ENCODE data around the gene EGFL7.

EGFL7 gene

GRCh38 chr9:136656183-136656738, 6.5 kb upstream of the EGFL7 start:
- Histone ChIP-seq H2BK120ac (ENCODE audit: low read depth, low read length) (no peak overlapping the region), H3K79me1 (replicated peaks; ENCODE audit: low read length, poor library complexity, severe bottlenecking) (no peaks in the 10 kb centered on the region), H3K14ac (ENCODE audit: low read length in 2 of 2) (no peak overlapping the region), H3K4me1 (ENCODE audit: control insufficient read depth, insufficient read depth, low read depth, low read length) (peaks cover 7% of the 10 kb centered on the region), H3K9me3 (ENCODE audit: control insufficient read depth, low read length) (no peaks in the 10 kb centered on the region), H3K4ac (ENCODE audit: low read depth in 1 of 2, low read length in 2 of 2) (peak overlapping the region; percentile 27 to 80), H2AFZ (ENCODE audit: low read depth, low read length) (no peak overlapping the region), H3K4me2 (ENCODE audit: low read length, poor library complexity, severe bottlenecking) (no peak overlapping the region), H4K91ac (ENCODE audit: low read length) (peak overlapping the region; percentile 18), H3K27ac (ENCODE audit: low read length, poor library complexity, severe bottlenecking) (no peak overlapping the region), H2BK5ac (ENCODE audit: low read depth, low read length, poor library complexity, severe bottlenecking) (no peak overlapping the region), H3K4me3 (ENCODE audit: insufficient read depth in 1 of 2, low read depth in 1 of 2, low read length in 2 of 2) (no peak overlapping the region), H3K18ac (ENCODE audit: low read depth in 1 of 2, low read length in 2 of 2) (peak overlapping the region; percentile 79 to 80), H3K23ac (ENCODE audit: low read length in 2 of 2) (no peak overlapping the region), H2BK15ac (ENCODE audit: low read depth, poor library complexity, severe bottlenecking) (peak overlapping the region; percentile 74), H3K36me3 (ENCODE audit: control insufficient read depth in 1 of 2, insufficient read depth in 2 of 2, low read depth in 1 of 2, low read length in 2 of 2) (no peaks in the 10 kb centered on the region), H2BK12ac (ENCODE audit: low read length in 2 of 2) (no peak overlapping the region), H2AK5ac (ENCODE audit: low read length, severe bottlenecking) (peak overlapping the region; percentile 64), H3K9ac (ENCODE audit: low read length) (no peak overlapping the region), H4K8ac (ENCODE audit: low read length) (peak overlapping the region; percentile 99), H3K27me3 (ENCODE audit: control insufficient read depth in 1 of 2, insufficient read depth in 1 of 2, low read length in 2 of 2) (peaks cover 15 to 62% of the 10 kb centered on the region in 2 experiments)
- no peak for DNase-seq
- 76% methylated on average over 11 of the region's 11 CpGs for WGBS

- no peak overlapping the region for H4K91ac ChIP-seq (ENCODE audit: low read length)
- DNase-seq, result no peak
- no peaks in the 10 kb centered on the region for H3K9me3 ChIP-seq (ENCODE audit: control insufficient read depth, low read length)
- H3K18ac ChIP-seq (ENCODE audit: low read depth in 1 of 2, low read length in 2 of 2), result no peak overlapping the region
- no peak overlapping the region for H2BK5ac ChIP-seq (ENCODE audit: low read depth, low read length, poor library complexity, severe bottlenecking)
- no peak overlapping the region for H3K4me3 ChIP-seq (ENCODE audit: insufficient read depth in 1 of 2, low read depth in 1 of 2, low read length in 2 of 2)
- H2AFZ ChIP-seq (ENCODE audit: low read depth, low read length), result no peak overlapping the region
- H3K4me1 ChIP-seq (ENCODE audit: control insufficient read depth, insufficient read depth, low read depth, low read length), result peaks cover 7% of the 10 kb centered on the region
- H3K23ac ChIP-seq (ENCODE audit: low read length in 2 of 2), result no peak overlapping the region
- no peak overlapping the region for H2AK5ac ChIP-seq (ENCODE audit: low read length, severe bottlenecking)
- no peak overlapping the region for H3K9ac ChIP-seq (ENCODE audit: low read length)
- 91% methylated on average over 37 of the region's 37 CpGs for WGBS
- H2BK12ac ChIP-seq (ENCODE audit: low read length in 2 of 2), result peak overlapping the region in 1 of 2 experiments; percentile 61
- H3K79me1 ChIP-seq (replicated peaks; ENCODE audit: low read length, poor library complexity, severe bottlenecking), result no peaks in the 10 kb centered on the region
- H4K8ac ChIP-seq (ENCODE audit: low read length), result no peak overlapping the region
- no peak overlapping the region for H3K4ac ChIP-seq (ENCODE audit: low read depth in 1 of 2, low read length in 2 of 2)
- H3K27ac ChIP-seq (ENCODE audit: low read length, poor library complexity, severe bottlenecking), result no peak overlapping the region
- H3K27me3 ChIP-seq (ENCODE audit: control insufficient read depth in 1 of 2, insufficient read depth in 1 of 2, low read length in 2 of 2), result peaks cover 15 to 62% of the 10 kb centered on the region in 2 experiments
- H3K36me3 ChIP-seq (ENCODE audit: control insufficient read depth in 1 of 2, insufficient read depth in 2 of 2, low read depth in 1 of 2, low read length in 2 of 2), result no peaks in the 10 kb centered on the region
- H3K4me2 ChIP-seq (ENCODE audit: low read length, poor library complexity, severe bottlenecking), result no peak overlapping the region
- H2BK120ac ChIP-seq (ENCODE audit: low read depth, low read length), result no peak overlapping the region
- peak overlapping the region; percentile 75 for H2BK15ac ChIP-seq (ENCODE audit: low read depth, poor library complexity, severe bottlenecking)
- no peak overlapping the region for H3K14ac ChIP-seq (ENCODE audit: low read length in 2 of 2)
Measured at GRCh38 chr9:136656795-136657611, 5.7 kb upstream of the EGFL7 start.

GRCh38 chr9:136657974-136658848, 4.5 kb upstream of the EGFL7 start:
- Histone ChIP-seq H3K27ac (ENCODE audit: low read length, poor library complexity, severe bottlenecking) (no peak overlapping the region), H3K4me3 (ENCODE audit: insufficient read depth in 1 of 2, low read depth in 1 of 2, low read length in 2 of 2) (peak overlapping the region in 1 of 2 experiments; percentile 7), H3K27me3 (ENCODE audit: control insufficient read depth in 1 of 2, insufficient read depth in 1 of 2, low read length in 2 of 2) (peaks cover 15 to 68% of the 10 kb centered on the region in 2 experiments), H3K9me3 (ENCODE audit: control insufficient read depth, low read length) (no peaks in the 10 kb centered on the region), H3K36me3 (ENCODE audit: control insufficient read depth in 1 of 2, insufficient read depth in 2 of 2, low read depth in 1 of 2, low read length in 2 of 2) (no peaks in the 10 kb centered on the region), H3K4me2 (ENCODE audit: low read length, poor library complexity, severe bottlenecking) (no peak overlapping the region), H3K4ac (ENCODE audit: low read depth in 1 of 2, low read length in 2 of 2) (no peak overlapping the region), H2AK5ac (ENCODE audit: low read length, severe bottlenecking) (no peak overlapping the region), H3K9ac (ENCODE audit: low read length) (no peak overlapping the region), H2BK15ac (ENCODE audit: low read depth, poor library complexity, severe bottlenecking) (no peak overlapping the region), H4K91ac (ENCODE audit: low read length) (peak overlapping the region; percentile 35), H3K14ac (ENCODE audit: low read length in 2 of 2) (no peak overlapping the region), H3K18ac (ENCODE audit: low read depth in 1 of 2, low read length in 2 of 2) (peak overlapping the region in 1 of 2 experiments; percentile 4), H3K23ac (ENCODE audit: low read length in 2 of 2) (peak overlapping the region in 1 of 2 experiments; percentile 48), H2BK5ac (ENCODE audit: low read depth, low read length, poor library complexity, severe bottlenecking) (no peak overlapping the region), H2BK120ac (ENCODE audit: low read depth, low read length) (no peak overlapping the region), H2BK12ac (ENCODE audit: low read length in 2 of 2) (no peak overlapping the region), H2AFZ (ENCODE audit: low read depth, low read length) (no peak overlapping the region), H3K79me1 (replicated peaks; ENCODE audit: low read length, poor library complexity, severe bottlenecking) (no peaks in the 10 kb centered on the region), H3K4me1 (ENCODE audit: control insufficient read depth, insufficient read depth, low read depth, low read length) (peaks cover 13% of the 10 kb centered on the region), H4K8ac (ENCODE audit: low read length) (no peak overlapping the region)
- DNase-seq, result no peak
- 86% methylated on average over 31 of the region's 31 CpGs for WGBS

Data from mesenchymal stem cell (in vitro differentiated cells and primary cell).